Pancreas (tissue), 10 donors: Measurements from ENCODE around the gene AKAP13. TPM values are rescaled to one million over a fixed set of nuclear protein-coding genes. Genes with fewer than 3 reads are reported as not detected.
A peak's percentile ranks its signal among the peaks of the same experiment; 100 is the strongest.

Experiments used
- ATAC-seq, 4 donors: fragments of 200-7000 bp; cut with Tn5 transposase; one replicate each; pipeline versions ENCODE4 v1.8.0 to v1.9.1; 2020; ENCODE audit warnings: mild to moderate bottlenecking in 4 of 4, moderate library complexity in 4 of 4
- DNase-seq, 6 donors: peaks; one replicate each; pipeline ENCODE4 v3.0.0-alpha.2; 2020
- FAIRE-seq: peaks from 2 replicates; lab custom pipeline; 2012; peaks lifted over from hg19 to GRCh38; lab: Jason Lieb, UNC
- H3K27ac ChIP-seq, 4 donors: fragments of 200-600 bp; sonication (generic); 1 replicate in 3 of 4; 2 replicates in 1 of 4; pipeline versions ENCODE4 v1.5.0 to v1.8.0; 2020
- H3K27me3 ChIP-seq, 4 donors: fragments of 200-600 bp; one replicate each; pipeline ENCODE4 v1.8.0; 2021
- H3K36me3 ChIP-seq, 3 donors: fragments of 200-600 bp; sonication (generic) in 1 of 3; one replicate each; pipeline versions ENCODE4 v1.5.0 to v1.8.0; 2020 to 2021
- H3K4me1 ChIP-seq, 3 donors: fragments of 200-600 bp; one replicate each; pipeline ENCODE4 v1.8.0; 2021
- H3K4me3 ChIP-seq, 4 donors: fragments of 200-600 bp; sonication (generic) in 2 of 4; one replicate each; pipeline versions ENCODE4 v1.5.0 to v1.8.0; 2020 to 2021
- H3K9me3 ChIP-seq, 4 donors: fragments of 200-600 bp; one replicate each; pipeline ENCODE4 v1.8.0; 2021
- WGBS, 2 donors: extraction: QIAGEN DNeasy Blood & Tissue Kit; methylation state at CpG; one replicate each; pipeline ENCODE4 v1.1.7; 2013; 5-methylcytosine and 5-hydroxymethylcytosine counted together
- intact Hi-C, 3 donors: fragments of 100-400 bp; cut with DNase I; formaldehyde crosslinking; loops; one replicate each; pipeline versions ENCODE4 v1.11.1 to v1.14.2; 2022
- polyA plus RNA-seq, 2 donors: library from polyadenylated mRNA; stranded (reverse); fragments of 200-250 nt; gene quantifications; one replicate each; pipeline ENCODE4 v1.2.3, GENCODE V29; 2013
- total RNA-seq, 6 donors: library from RNA; stranded (reverse); fragmentation: NEBNext Ultra II Directional in 4 of 6; extraction: Animal tissue kit (Norgen Biotek cat#: 25700) in 4 of 6; gene quantifications; one replicate each; pipeline versions ENCODE4 v1.2.1 to v1.2.4, GENCODE V29; 2021 to 2023
- TF ChIP-seq, protein P1 (sequence below), 4 donors: fragments of 200-600 bp; sonication (generic) in 3 of 4; IDR thresholded peaks; one replicate each; pipeline versions ENCODE4 v1.5.0 to v1.8.0; 2021; ENCODE audit warnings: antibody characterized with exemption in 4 of 4
- donor health status: healthy with polysubstance abuse.
- donor health status: DM: no; HTN: no; CAD: no; lungs with moderate emphysema.
- donor health status: DM: no; HTN: no; CAD: no.
- donor health status: control.
- donor health status: control.
- donor health status: Bipolar disorder and iron deficiency.
- donor health status: DM: yes; HTN: yes; CAD: no.
- donor health status: DM: no; HTN: no; CAD: no.
- donor health status: DM: no; HTN: no; CAD: no.
- donor health status: DM: yes; HTN: yes; CAD: no.

Gene AKAP13
- total and polyA plus RNA-seq, 8 donors: 64.9 to 139 (median 89.9) TPM

DNA sequence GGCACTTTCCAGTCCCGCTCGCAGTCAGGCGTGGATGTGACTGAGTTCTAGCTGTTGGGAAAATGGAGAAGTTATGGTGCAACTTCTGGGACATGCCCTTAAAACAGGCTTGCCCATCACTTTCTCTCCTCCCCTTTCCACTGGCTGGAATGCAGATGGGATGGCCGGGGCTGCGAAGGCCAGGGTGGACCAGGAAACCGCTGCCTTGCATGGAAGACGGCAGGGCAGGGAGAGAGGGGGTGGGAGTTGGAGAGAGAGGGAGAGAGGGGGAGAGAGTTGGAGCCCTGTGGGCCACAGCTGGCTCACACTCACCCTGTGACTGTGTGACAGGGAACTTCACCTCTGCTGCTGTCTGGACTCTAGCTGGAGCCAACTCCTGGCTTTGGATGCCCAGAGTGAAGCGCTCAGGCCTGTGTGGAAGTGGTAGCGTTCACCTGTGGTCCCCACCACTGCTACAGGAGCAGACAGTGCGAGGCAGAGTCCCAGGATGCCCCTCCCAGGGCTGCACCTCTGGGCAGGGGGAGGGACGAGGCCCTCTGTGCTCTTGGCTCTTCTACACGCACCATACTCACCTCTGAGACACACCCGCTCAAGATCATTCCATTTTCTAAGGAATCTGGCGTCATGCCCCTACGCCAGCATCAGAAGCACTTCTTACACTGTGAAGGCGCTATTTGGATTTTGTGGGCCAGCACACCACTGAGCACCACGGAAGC, 377.7 kb downstream of the AKAP13 start:
- DNase-seq: peak in 2 of 6 donors; percentile 34 to 35
- intact Hi-C loops: no loop called here
- no peak overlapping the region for H3K4me3 ChIP-seq
- no peak overlapping the region for H3K27ac ChIP-seq
- H3K36me3 ChIP-seq: no peaks in the 10 kb centered on the region
- TF ChIP-seq, protein P1, sequence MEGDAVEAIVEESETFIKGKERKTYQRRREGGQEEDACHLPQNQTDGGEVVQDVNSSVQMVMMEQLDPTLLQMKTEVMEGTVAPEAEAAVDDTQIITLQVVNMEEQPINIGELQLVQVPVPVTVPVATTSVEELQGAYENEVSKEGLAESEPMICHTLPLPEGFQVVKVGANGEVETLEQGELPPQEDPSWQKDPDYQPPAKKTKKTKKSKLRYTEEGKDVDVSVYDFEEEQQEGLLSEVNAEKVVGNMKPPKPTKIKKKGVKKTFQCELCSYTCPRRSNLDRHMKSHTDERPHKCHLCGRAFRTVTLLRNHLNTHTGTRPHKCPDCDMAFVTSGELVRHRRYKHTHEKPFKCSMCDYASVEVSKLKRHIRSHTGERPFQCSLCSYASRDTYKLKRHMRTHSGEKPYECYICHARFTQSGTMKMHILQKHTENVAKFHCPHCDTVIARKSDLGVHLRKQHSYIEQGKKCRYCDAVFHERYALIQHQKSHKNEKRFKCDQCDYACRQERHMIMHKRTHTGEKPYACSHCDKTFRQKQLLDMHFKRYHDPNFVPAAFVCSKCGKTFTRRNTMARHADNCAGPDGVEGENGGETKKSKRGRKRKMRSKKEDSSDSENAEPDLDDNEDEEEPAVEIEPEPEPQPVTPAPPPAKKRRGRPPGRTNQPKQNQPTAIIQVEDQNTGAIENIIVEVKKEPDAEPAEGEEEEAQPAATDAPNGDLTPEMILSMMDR (IDR thresholded peaks at IDR 0.05): no peak
- no peak for FAIRE-seq
- no peak for ATAC-seq
- no peaks in the 10 kb centered on the region for H3K9me3 ChIP-seq
- H3K27me3 ChIP-seq: no peaks in the 10 kb centered on the region
- peaks cover 0 to 7% (median 0%) of the 10 kb centered on the region in 3 donors for H3K4me1 ChIP-seq
- WGBS, 2 donors: 94 to 95% methylated on average over 17 of the region's 17 CpGs

DNA sequence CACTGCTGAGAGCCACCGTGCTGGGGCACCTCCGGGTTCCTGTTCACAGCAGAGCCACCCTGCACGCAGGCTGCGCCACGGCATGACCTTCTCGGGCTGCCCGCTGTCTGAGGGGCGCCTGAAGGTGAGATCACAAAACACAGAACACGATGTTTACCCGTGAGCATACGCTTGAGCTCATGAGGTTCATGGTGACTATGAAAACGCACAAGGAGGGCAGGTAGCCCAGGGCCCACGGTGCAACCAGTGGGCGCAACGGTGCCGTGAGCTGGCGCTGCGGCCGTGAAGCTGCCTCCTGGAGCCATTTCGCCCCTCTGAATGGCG, 378.2 kb downstream of the AKAP13 start:
- DNase-seq (peak in 2 of 6 donors; percentile 37 to 50), FAIRE-seq (no peak), ATAC-seq (no peak)
- Histone ChIP-seq H3K27me3 (no peaks in the 10 kb centered on the region), H3K27ac (no peak overlapping the region), H3K4me1 (peaks cover 0 to 7% (median 0%) of the 10 kb centered on the region in 3 donors), H3K36me3 (no peaks in the 10 kb centered on the region), H3K4me3 (no peak overlapping the region), H3K9me3 (no peaks in the 10 kb centered on the region)
- intact Hi-C loops: no loop called here
- 96 to 97% methylated on average over 21 of the region's 21 CpGs for WGBS, 2 donors
- TF ChIP-seq, protein P1 (IDR thresholded peaks at IDR 0.05): no peak

DNA sequence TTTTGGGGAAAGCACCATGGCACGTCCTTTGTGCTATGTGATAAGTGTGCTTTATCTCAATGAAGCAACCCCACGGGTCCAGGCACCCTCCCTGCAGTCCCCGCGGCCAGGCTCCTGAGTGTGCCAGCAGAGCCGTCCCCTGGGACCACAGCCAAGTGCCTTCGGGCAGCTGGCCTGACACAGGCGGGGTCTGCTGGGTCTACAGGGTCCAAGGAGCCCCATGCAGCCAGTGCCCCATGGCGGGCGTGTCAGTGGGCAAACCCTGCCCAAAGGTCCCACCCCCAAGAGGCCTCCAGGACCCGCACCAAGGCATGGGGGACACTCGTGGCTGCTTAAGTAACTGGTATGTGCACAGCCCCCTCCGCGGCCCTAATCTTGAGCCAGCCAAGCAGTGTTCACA, 379.0 kb downstream of the AKAP13 start:
- no peak overlapping the region for H3K27ac ChIP-seq
- no peaks in the 10 kb centered on the region for H3K36me3 ChIP-seq
- ATAC-seq (peak in 1 of 4 donors; percentile 34), DNase-seq (peak in 2 of 6 donors; percentile 67 to 84), FAIRE-seq (no peak)
- H3K9me3 ChIP-seq: no peaks in the 10 kb centered on the region
- WGBS, 2 donors: 51 to 57% methylated on average over 13 of the region's 13 CpGs
- intact Hi-C loops: no loop called here
- TF ChIP-seq, protein P1 (IDR thresholded peaks at IDR 0.05): no peak
- no peak overlapping the region for H3K4me3 ChIP-seq
- no peaks in the 10 kb centered on the region for H3K27me3 ChIP-seq
- peaks cover 0 to 7% (median 0%) of the 10 kb centered on the region in 3 donors for H3K4me1 ChIP-seq

DNA sequence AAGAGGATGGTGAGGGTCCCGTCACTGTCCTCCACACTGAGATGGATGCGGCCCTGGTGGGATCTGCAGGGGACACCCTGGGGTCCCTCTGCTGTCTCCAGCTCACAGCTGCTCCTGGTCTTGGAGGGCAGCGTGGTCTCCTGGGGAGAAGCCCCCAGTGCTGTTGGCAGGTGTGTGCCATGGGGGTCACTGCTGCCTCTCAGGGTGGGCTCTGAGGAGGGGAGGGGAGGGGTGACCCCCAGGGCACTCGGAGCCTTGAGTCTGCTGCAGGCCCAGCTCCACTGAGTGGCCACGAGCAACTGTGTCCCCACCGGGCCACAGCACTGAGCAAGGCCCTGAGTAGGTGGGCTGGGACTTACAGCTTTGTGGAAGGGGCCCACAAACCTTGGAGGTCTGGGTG, 379.6 kb downstream of the AKAP13 start:
- H3K27ac ChIP-seq: no peak overlapping the region
- 92 to 94% methylated on average over 6 of the region's 6 CpGs for WGBS, 2 donors
- ATAC-seq (no peak), DNase-seq (peak in 1 of 6 donors; percentile 51), FAIRE-seq (no peak)
- TF ChIP-seq, protein P1 (IDR thresholded peaks at IDR 0.05): no peak
- no peaks in the 10 kb centered on the region for H3K27me3 ChIP-seq
- H3K9me3 ChIP-seq: no peaks in the 10 kb centered on the region
- H3K4me3 ChIP-seq: no peak overlapping the region
- intact Hi-C loops: no loop called here
- H3K36me3 ChIP-seq: no peaks in the 10 kb centered on the region
- H3K4me1 ChIP-seq: peaks cover 0 to 4% (median 0%) of the 10 kb centered on the region in 3 donors
